NB4 (cell line): ENCODE data around the gene CTCF.
A peak's percentile ranks its signal among the peaks of the same experiment; 100 is the strongest.
"Not testable (repeated sequence)": the region's sequence is repeated elsewhere in the genome, so short reads cannot be mapped to it uniquely, and the experiment has no call there.

Experiments
- DNase-seq: peaks from one replicate; pipeline ENCODE4 v3.0.0; 2010; ENCODE audit warnings: low read depth
- H3K4me3 ChIP-seq: one replicate; pipeline ENCODE4 v1.5.1; 2011; ENCODE audit warnings: mild to moderate bottlenecking, low read depth, low read length, moderate library complexity
- CTCF ChIP-seq: IDR thresholded peaks from one replicate; pipeline ENCODE4 v1.5.1; 2012; ENCODE audit warnings: low read depth, low read length
- MYC ChIP-seq: IDR thresholded peaks from 2 replicates; pipeline ENCODE4 v1.6.1; 2011; ENCODE audit warnings: low read depth, low read length
- POLR2A ChIP-seq: IDR thresholded peaks from 2 replicates; pipeline ENCODE4 v1.6.1; 2011; ENCODE audit warnings: mild to moderate bottlenecking; ENCODE audit not compliant: insufficient read length; ENCODE audit errors: extremely low read depth
- TF ChIP-seq, protein P1 (sequence below): IDR thresholded peaks from 2 replicates; pipeline ENCODE4 v1.6.1; 2011; ENCODE audit warnings: low read depth, low read length

CTCF gene

GRCh38 chr16:67531247-67531646 lies 31.1 kb upstream of the CTCF start:
- no peak overlapping the region for H3K4me3 ChIP-seq
- peak; percentile 61 for DNase-seq

DNA sequence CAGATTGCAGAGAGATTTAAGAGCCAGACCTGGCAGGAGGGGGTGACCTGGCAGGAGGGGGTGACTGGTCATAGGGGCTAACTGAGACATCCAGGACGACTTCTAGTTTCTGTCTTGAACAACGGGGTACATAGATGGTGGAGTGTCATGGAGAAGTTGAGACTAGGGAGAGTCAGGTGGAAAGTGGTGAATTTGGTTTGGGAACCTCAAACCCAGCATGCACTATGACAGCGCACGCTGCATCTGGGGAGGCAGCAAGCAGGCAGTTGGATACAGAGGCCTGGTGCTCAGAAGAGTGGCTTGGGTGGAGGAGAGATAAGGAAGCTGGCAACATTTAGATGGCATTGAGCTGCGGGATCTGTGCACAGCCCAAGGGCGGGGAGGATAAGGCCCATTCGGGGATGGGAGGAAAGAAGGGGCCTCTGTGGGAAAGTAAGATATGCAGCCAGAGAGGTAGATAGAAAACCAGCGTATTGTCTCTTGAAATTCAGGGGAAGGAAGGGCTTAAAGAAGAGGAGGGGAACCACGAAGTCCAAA lies 29.2 kb upstream of the CTCF start:
- no peak overlapping the region for H3K4me3 ChIP-seq
- TF ChIP-seq, protein P1, sequence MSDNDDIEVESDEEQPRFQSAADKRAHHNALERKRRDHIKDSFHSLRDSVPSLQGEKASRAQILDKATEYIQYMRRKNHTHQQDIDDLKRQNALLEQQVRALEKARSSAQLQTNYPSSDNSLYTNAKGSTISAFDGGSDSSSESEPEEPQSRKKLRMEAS = no peak
- TF ChIP-seq POLR2A = no peak
- no peak for TF ChIP-seq CTCF
- TF ChIP-seq MYC = no peak

More at GRCh38 chr16:67531247-67531646, 31.1 kb upstream of the CTCF start:
- TF ChIP-seq MYC (no peak), CTCF (no peak), POLR2A (no peak)
- TF ChIP-seq, protein P1 = no peak

GRCh38 chr16:67533987-67534386 lies 28.3 kb upstream of the CTCF start:
- DNase-seq, H3K4me3 ChIP-seq: not testable (repeated sequence)

More for the DNA sequence above, 29.2 kb upstream of the CTCF start:
- no peak for DNase-seq

DNA sequence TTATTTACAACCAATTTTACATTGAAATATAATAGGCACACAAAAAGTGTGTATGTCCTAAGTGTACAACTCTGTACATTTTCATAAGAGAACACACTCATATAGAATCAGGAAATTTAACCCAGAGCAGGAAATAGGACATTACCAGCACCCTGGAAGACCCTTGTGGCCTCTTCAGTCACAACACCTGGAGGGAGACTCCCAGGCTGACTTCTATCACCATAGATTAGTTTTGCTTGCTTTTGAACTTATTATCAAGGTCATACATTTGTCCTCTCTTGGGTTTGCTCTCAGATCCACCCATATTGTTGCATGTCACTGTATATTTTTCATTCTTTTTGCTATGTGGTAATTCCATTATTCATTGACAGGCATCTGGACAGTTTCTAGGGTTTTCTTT lies 27.9 kb upstream of the CTCF start:
- no peak for DNase-seq
- TF ChIP-seq, protein P1 = no peak
- TF ChIP-seq MYC (no peak), CTCF (no peak), POLR2A (no peak)
- no peak overlapping the region for H3K4me3 ChIP-seq

DNA sequence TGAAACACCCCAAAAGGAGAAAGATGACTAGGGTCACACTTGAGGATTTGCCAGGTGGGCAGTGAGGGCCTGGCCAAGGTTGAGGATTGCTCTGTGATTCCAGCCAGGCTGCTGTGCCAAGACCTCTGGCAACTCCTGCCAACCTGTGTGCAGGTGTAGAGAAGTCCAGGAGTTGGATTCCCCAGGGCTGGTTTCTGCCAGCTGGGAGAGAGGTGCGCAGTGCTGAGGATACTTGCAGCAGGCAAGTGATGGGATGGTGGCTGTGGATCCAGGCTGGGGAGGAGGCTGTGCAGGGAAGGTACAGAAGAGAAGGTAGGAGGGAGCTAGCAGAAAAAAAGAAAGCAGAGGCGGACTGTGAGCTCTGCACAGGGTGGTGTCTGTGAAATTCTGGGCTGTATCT lies 27.1 kb upstream of the CTCF start:
- TF ChIP-seq CTCF (no peak), POLR2A (no peak), MYC (no peak)
- TF ChIP-seq, protein P1 = no peak
- H3K4me3 ChIP-seq = no peak overlapping the region
- DNase-seq = no peak

DNA sequence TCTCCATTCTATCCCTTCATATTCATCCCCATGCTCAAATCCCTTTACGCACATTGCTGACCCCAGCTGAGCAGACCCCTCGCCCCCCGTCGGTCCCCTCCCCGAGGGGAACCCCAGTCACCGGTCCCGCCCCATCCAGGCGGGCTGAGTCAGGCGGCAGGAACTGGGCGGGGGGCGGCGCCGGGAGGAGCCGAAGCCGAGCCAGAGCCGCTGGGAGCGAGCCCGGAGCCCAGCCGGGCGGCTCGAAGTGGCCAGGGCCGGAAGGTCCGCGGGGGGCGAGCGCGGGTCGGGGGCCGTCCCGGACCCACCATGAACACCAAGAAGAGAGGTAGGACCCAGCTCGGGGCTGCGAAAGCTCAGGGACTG lies 25.1 kb upstream of the CTCF start:
- DNase-seq = no peak
- H3K4me3 ChIP-seq = peak overlapping the region; percentile 30
- TF ChIP-seq MYC (no peak), POLR2A (no peak), CTCF (no peak)
- TF ChIP-seq, protein P1 = no peak
